PFSK-1 (cell line): ENCODE measurements around the gene TFEC.

Experiments used
- FOXP2 ChIP-seq: optimal IDR thresholded peaks from 2 replicates; pipeline ENCODE3; 2011; ENCODE audit warnings: borderline replicate concordance, control low read depth, inconsistent platforms; ENCODE audit not compliant: insufficient read depth; ENCODE audit errors: extremely low read length, extremely low read depth
- POLR2AphosphoS5 ChIP-seq: IDR thresholded peaks from 2 replicates; pipeline ENCODE4 v1.6.1; 2012; ENCODE audit warnings: low read depth, mild to moderate bottlenecking, control low read depth, low read length, moderate library complexity
- REST ChIP-seq, 2 experiments: IDR thresholded peaks; 2 replicates each; pipeline versions ENCODE4 v1.6.1 to v1.8.0; 2011 to 2012; ENCODE audit warnings: low read depth in 2 of 2, low read length in 2 of 2, control low read depth in 1 of 2, inconsistent platforms in 1 of 2, mild to moderate bottlenecking in 1 of 2, moderate library complexity in 1 of 2; ENCODE audit not compliant: insufficient read depth in 1 of 2
- SIN3A ChIP-seq: IDR thresholded peaks from 2 replicates; pipeline ENCODE4 v1.6.1; 2012; ENCODE audit warnings: mild to moderate bottlenecking, low read length, moderate library complexity, borderline replicate concordance; ENCODE audit not compliant: insufficient read depth
- TAF1 ChIP-seq: IDR thresholded peaks from 2 replicates; pipeline ENCODE4 v1.6.1; 2012; ENCODE audit warnings: low read length, control low read depth, borderline replicate concordance; ENCODE audit not compliant: insufficient read depth

- no peak for TF ChIP-seq POLR2AphosphoS5
- TF ChIP-seq SIN3A = no peak
- TF ChIP-seq TAF1 = no peak
- TF ChIP-seq REST (IDR thresholded peaks at IDR 0.05; ENCODE audit: insufficient read depth in 1 of 2, low read depth in 2 of 2, low read length in 2 of 2) = no peak
- TF ChIP-seq FOXP2 = no peak
These were observed 42.2 kb downstream of the TFEC start for GRCh38 chr7:115988401-115988800.
